Esophagus squamous epithelium (tissue), 5 donors: ENCODE data around the gene POLR1G. TPM values are rescaled to one million over a fixed set of nuclear protein-coding genes. Genes with fewer than 3 reads are reported as not detected.

Experiments used
- DNase-seq: peaks from one replicate; lab custom pipeline; 2025; lab: John Stamatoyannopoulos, UW
- H3K27ac ChIP-seq, 4 donors: fragments of 200-600 bp; sonication (generic); one replicate each; pipeline ENCODE4 v1.5.1; 2016 to 2019; ENCODE audit warnings: mild to moderate bottlenecking in 1 of 4
- H3K27me3 ChIP-seq, 4 donors: fragments of 200-600 bp; sonication (generic); 1 replicate in 3 of 4; 2 replicates in 1 of 4; pipeline versions ENCODE4 v1.5.1 to v1.6.0; 2017 to 2021; ENCODE audit warnings: antibody characterized with exemption in 1 of 4
- H3K36me3 ChIP-seq, 3 donors: fragments of 200-600 bp; sonication (generic); one replicate each; pipeline ENCODE4 v1.5.1; 2016 to 2019
- H3K4me1 ChIP-seq, 3 donors: fragments of 200-600 bp; sonication (generic); one replicate each; pipeline ENCODE4 v1.5.1; 2017 to 2019
- H3K4me3 ChIP-seq, 4 donors: fragments of 200-600 bp; sonication (generic); 1 replicate in 3 of 4; 2 replicates in 1 of 4; pipeline ENCODE4 v1.5.1; 2016 to 2019; ENCODE audit warnings: mild to moderate bottlenecking in 2 of 4, moderate library complexity in 1 of 4
- H3K9me3 ChIP-seq, 3 donors: fragments of 200-600 bp; sonication (generic); one replicate each; pipeline ENCODE4 v1.5.1; 2016 to 2019
- POLR2A ChIP-seq, 4 donors: fragments of 450-650 bp; IDR thresholded peaks; one replicate each; pipeline ENCODE4 v1.6.1; 2017; ENCODE audit warnings: antibody characterized with exemption in 4 of 4, mild to moderate bottlenecking in 4 of 4, moderate library complexity in 3 of 4
- WGBS, 2 donors: methylation state at CpG; one replicate each; pipeline ENCODE4 v1.1.5; 2018; 5-methylcytosine and 5-hydroxymethylcytosine counted together
- intact Hi-C: fragments of 100-400 bp; cut with DNase I; formaldehyde crosslinking; loops from one replicate; pipeline ENCODE4 v1.15.0; 2022
- total RNA-seq, 4 donors: library from RNA; depleted of rRNA; stranded (reverse); fragments of >200 nt; gene quantifications; one replicate each; pipeline ENCODE4 v1.1.0, GENCODE V29; 2016
- TF ChIP-seq, protein P1 (sequence below), 6 experiments: fragments of 450-650 bp in 4 of 6; fragments of 200-600 bp in 2 of 6; sonication (generic) in 2 of 6; IDR thresholded peaks; one replicate each; pipeline ENCODE4 v1.5.1; 2016 to 2019; ENCODE audit warnings: antibody characterized with exemption in 6 of 6, mild to moderate bottlenecking in 4 of 6, moderate library complexity in 4 of 6
- donor health status: DM: yes; HTN: yes; CAD: no.

Gene POLR1G
- total RNA-seq, 4 donors from 2014 or later = 7.3 to 12.4 (median 9.8) TPM

GRCh38 chr19:45414468-45414867, 8.0 kb downstream of the POLR1G start:
- no peaks in the 10 kb centered on the region for H3K9me3 ChIP-seq
- TF ChIP-seq, protein P1, sequence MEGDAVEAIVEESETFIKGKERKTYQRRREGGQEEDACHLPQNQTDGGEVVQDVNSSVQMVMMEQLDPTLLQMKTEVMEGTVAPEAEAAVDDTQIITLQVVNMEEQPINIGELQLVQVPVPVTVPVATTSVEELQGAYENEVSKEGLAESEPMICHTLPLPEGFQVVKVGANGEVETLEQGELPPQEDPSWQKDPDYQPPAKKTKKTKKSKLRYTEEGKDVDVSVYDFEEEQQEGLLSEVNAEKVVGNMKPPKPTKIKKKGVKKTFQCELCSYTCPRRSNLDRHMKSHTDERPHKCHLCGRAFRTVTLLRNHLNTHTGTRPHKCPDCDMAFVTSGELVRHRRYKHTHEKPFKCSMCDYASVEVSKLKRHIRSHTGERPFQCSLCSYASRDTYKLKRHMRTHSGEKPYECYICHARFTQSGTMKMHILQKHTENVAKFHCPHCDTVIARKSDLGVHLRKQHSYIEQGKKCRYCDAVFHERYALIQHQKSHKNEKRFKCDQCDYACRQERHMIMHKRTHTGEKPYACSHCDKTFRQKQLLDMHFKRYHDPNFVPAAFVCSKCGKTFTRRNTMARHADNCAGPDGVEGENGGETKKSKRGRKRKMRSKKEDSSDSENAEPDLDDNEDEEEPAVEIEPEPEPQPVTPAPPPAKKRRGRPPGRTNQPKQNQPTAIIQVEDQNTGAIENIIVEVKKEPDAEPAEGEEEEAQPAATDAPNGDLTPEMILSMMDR (IDR thresholded peaks at IDR 0.05) = no peak
- no peak for DNase-seq
- no peak overlapping the region for H3K4me3 ChIP-seq
- peaks cover 4 to 91% (median 15%) of the 10 kb centered on the region in 3 donors for H3K36me3 ChIP-seq
- no peaks in the 10 kb centered on the region for H3K27me3 ChIP-seq
- intact Hi-C loops = no loop called here
- H3K27ac ChIP-seq = no peak overlapping the region
- peaks cover 0 to 17% (median 0%) of the 10 kb centered on the region in 3 donors for H3K4me1 ChIP-seq
- WGBS, 2 donors = 93 to 94% methylated on average over 8 of the region's 8 CpGs

DNA sequence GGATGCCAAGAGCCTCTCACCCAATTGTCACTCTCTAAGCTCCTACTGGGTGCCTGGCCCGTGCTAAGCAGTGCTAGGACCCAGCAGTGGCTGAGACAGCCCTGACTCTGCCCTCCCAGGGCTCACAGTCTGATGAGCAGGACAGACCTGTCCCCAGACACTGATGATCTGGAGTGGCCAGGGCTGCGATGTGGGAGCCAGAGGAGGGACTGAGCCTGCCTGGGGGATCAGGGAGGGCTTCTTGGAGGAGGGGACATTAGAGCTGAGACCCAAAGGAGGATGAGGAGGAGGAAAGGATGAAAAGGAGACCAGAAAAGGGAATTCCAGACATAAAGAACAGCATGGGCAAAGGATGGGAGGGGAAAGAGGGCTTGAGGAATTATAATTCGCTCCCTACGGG, 10.7 kb downstream of the POLR1G start:
- H3K27me3 ChIP-seq = no peaks in the 10 kb centered on the region
- WGBS, 2 donors = 48 to 93% methylated on average over 2 to 4 of the region's 4 CpGs
- H3K4me1 ChIP-seq = peaks cover 0 to 41% (median 3%) of the 10 kb centered on the region in 3 donors
- TF ChIP-seq, protein P1 (IDR thresholded peaks at IDR 0.05) = no peak
- no peak for TF ChIP-seq POLR2A (IDR thresholded peaks at IDR 0.05)
- H3K4me3 ChIP-seq = no peak overlapping the region
- H3K27ac ChIP-seq = no peak overlapping the region
- DNase-seq = no peak
- intact Hi-C loops = no loop called here
- no peaks in the 10 kb centered on the region for H3K9me3 ChIP-seq
- H3K36me3 ChIP-seq = peaks cover 4 to 99% (median 19%) of the 10 kb centered on the region in 3 donors

GRCh38 chr19:45418802-45419201, 12.4 kb downstream of the POLR1G start:
- intact Hi-C loops = no loop called here
- H3K4me3 ChIP-seq = no peak overlapping the region
- peaks cover 11 to 56% (median 15%) of the 10 kb centered on the region in 3 donors for H3K4me1 ChIP-seq
- no peak overlapping the region for H3K27ac ChIP-seq
- H3K36me3 ChIP-seq = peaks cover 4 to 87% (median 10%) of the 10 kb centered on the region in 3 donors
- WGBS, 2 donors = 59 to 78% methylated on average over 4 to 8 of the region's 9 CpGs
- TF ChIP-seq POLR2A (IDR thresholded peaks at IDR 0.05) = no peak
- DNase-seq = no peak
- no peaks in the 10 kb centered on the region for H3K9me3 ChIP-seq
- H3K27me3 ChIP-seq = no peaks in the 10 kb centered on the region

- 60 to 71% methylated on average over 1 to 4 of the region's 4 CpGs for WGBS, 2 donors
- peaks cover 4 to 82% (median 9%) of the 10 kb centered on the region in 3 donors for H3K36me3 ChIP-seq
- H3K9me3 ChIP-seq = no peaks in the 10 kb centered on the region
- peaks cover 15 to 62% (median 16%) of the 10 kb centered on the region in 3 donors for H3K4me1 ChIP-seq
- DNase-seq = no peak
- H3K27me3 ChIP-seq = no peaks in the 10 kb centered on the region
- H3K27ac ChIP-seq = peak overlapping the region in 1 of 4 donors; percentile 25
- TF ChIP-seq POLR2A (IDR thresholded peaks at IDR 0.05) = no peak
- TF ChIP-seq, protein P1 (IDR thresholded peaks at IDR 0.05) = no peak
- H3K4me3 ChIP-seq = no peak overlapping the region
- intact Hi-C loops = no loop called here
Observed at GRCh38 chr19:45419396-45419795, 13.0 kb downstream of the POLR1G start.

DNA sequence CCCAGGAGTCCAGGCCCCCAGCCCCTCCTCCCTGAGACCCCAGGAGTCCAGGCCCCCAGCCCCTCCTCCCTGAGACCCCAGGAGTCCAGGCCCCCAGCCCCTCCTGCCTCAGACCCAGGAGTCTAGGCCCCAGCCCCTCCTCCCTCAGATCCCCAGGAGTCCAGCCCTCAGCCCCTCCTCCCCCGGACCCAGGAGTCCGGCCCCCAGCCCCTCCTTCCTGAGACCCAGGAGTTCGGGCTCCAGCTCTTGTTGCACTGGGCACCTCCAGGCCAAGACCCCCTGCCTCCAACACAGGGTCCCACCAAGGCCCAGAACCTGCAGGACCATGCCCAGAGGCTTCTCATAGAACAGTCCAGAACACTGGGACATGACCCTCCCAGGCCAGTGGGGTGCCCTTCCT, 13.5 kb downstream of the POLR1G start:
- Histone ChIP-seq H3K27me3 (no peaks in the 10 kb centered on the region), H3K9me3 (no peaks in the 10 kb centered on the region), H3K4me1 (peaks cover 15 to 67% (median 16%) of the 10 kb centered on the region in 3 donors), H3K27ac (peak overlapping the region in 1 of 4 donors; percentile 25), H3K4me3 (no peak overlapping the region), H3K36me3 (peaks cover 4 to 77% (median 5%) of the 10 kb centered on the region in 3 donors)
- intact Hi-C loops = no loop called here
- no CpG with 5 or more reads among the region's 3 CpGs for WGBS, 2 donors
- no peak for DNase-seq
- TF ChIP-seq POLR2A (IDR thresholded peaks at IDR 0.05) = no peak
- TF ChIP-seq, protein P1 (IDR thresholded peaks at IDR 0.05) = no peak
